DND-41 (cell line): ENCODE results near the gene IL1RL1.

ENCODE experiments used
- ATAC-seq: fragments of 200-7000 bp; cut with Tn5 transposase; 3 replicates; pipeline ENCODE4 v1.9.1; 2021; ENCODE audit warnings: low read depth; ENCODE audit not compliant: insufficient read depth
- DNase-seq: peaks from one replicate; pipeline ENCODE4 v3.0.0-alpha.2; 2020
- H2AFZ ChIP-seq: 2 replicates; pipeline ENCODE4 v1.6.0; 2012; ENCODE audit warnings: low read depth, low read length
- H3K27ac ChIP-seq: 2 replicates; pipeline ENCODE4 v1.5.1; 2012; ENCODE audit warnings: low read length, inconsistent platforms
- H3K27me3 ChIP-seq: fragments of 200-600 bp; sonication (generic); 2 replicates; pipeline ENCODE4 v1.6.0; 2012; ENCODE audit warnings: low read length, mild to moderate bottlenecking, inconsistent platforms; ENCODE audit not compliant: insufficient read depth, poor library complexity
- H3K36me3 ChIP-seq: 2 replicates; pipeline ENCODE4 v1.5.1; 2012; ENCODE audit warnings: low read length, inconsistent platforms; ENCODE audit not compliant: insufficient read depth
- H3K4me1 ChIP-seq: 2 replicates; pipeline ENCODE4 v1.5.1; 2012; ENCODE audit warnings: mild to moderate bottlenecking, low read length; ENCODE audit not compliant: insufficient read depth
- H3K4me2 ChIP-seq: 2 replicates; pipeline ENCODE4 v1.6.0; 2012; ENCODE audit warnings: mild to moderate bottlenecking, moderate library complexity, low read length, inconsistent platforms; ENCODE audit not compliant: insufficient read depth
- H3K4me3 ChIP-seq, 2 experiments: fragments of 200-600 bp in 1 of 2; shearing (Covaris generic) in 1 of 2; 2 replicates each; pipeline ENCODE4 v1.5.1; 2012 to 2016; ENCODE audit warnings: inconsistent platforms in 2 of 2, low read length in 2 of 2, mild to moderate bottlenecking in 2 of 2, low read depth in 1 of 2, moderate library complexity in 1 of 2
- H3K79me2 ChIP-seq: 2 replicates; pipeline ENCODE4 v1.6.0; 2012; ENCODE audit warnings: low read length, inconsistent platforms; ENCODE audit not compliant: insufficient read depth
- H3K9ac ChIP-seq: 2 replicates; pipeline ENCODE4 v1.6.0; 2012; ENCODE audit warnings: low read depth, mild to moderate bottlenecking, inconsistent platforms, low read length, moderate library complexity
- H3K9me3 ChIP-seq: 2 replicates; pipeline ENCODE4 v1.5.1; 2012; ENCODE audit warnings: low read length, moderate library complexity, mild to moderate bottlenecking, inconsistent platforms; ENCODE audit not compliant: insufficient read depth, severe bottlenecking
- H4K20me1 ChIP-seq: 2 replicates; pipeline ENCODE4 v1.6.0; 2012; ENCODE audit warnings: low read length; ENCODE audit not compliant: insufficient read depth
- CTCF ChIP-seq: IDR thresholded peaks from 2 replicates; pipeline ENCODE4 v1.5.1; 2012; ENCODE audit warnings: borderline replicate concordance, low read length, moderate library complexity, mild to moderate bottlenecking; ENCODE audit not compliant: poor library complexity, severe bottlenecking; ENCODE audit errors: extremely low read depth
- EZH2 ChIP-seq: IDR thresholded peaks from 3 replicates; pipeline ENCODE4 v1.6.1; 2012; ENCODE audit warnings: borderline replicate concordance, low read depth, mild to moderate bottlenecking, moderate library complexity, low read length, inconsistent platforms; ENCODE audit not compliant: severe bottlenecking

Gene IL1RL1

DNA sequence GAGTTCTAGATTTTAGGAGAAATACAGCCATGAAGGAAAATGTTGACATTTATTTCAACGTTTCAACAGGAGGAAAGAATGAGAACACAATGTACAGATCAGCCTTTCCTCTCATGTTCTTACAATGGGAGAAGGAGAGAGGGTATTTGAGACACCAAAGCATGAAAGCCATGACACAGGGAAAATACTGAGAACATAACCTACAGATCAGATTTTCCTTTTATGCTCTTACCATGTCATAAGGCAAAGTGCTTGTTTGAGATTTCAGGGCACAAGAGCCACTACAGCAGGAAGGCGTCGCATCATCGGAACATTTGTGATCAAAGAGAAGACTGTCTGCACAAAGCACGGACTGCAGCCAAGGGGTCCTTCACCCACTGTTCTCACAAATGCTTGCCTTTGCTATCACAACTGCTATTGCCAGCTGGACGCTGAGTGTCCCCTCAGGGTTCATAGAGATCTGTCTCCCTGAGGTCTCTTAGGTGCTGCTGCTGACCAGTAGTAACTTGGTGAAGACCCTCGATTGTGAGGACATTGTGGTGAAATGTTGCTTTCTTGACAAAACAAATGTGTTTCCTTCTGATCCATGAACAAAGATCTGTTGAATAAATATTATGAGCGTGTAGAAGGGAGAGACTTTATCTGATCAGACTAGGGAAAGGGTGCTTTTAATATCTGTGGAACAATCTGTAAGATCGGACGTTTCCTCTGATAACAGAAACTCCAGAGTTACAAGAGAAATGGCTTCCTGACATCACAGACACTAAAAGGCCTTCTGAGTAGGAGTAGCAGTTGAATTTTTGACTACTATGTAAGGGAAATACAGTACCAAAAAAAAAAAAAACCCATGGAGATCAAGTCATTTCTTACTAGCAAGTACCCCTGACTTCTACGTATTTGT, 6.4 kb upstream of the IL1RL1 start:
- TF ChIP-seq EZH2, result no peak
- TF ChIP-seq CTCF, result no peak
- Histone ChIP-seq H3K9ac (no peak overlapping the region), H3K27ac (no peak overlapping the region), H3K79me2 (no peaks in the 10 kb centered on the region), H3K9me3 (no peaks in the 10 kb centered on the region), H3K27me3 (peaks cover 5% of the 10 kb centered on the region), H3K4me3 (no peak overlapping the region), H3K36me3 (no peaks in the 10 kb centered on the region), H4K20me1 (no peaks in the 10 kb centered on the region), H3K4me1 (no peaks in the 10 kb centered on the region), H3K4me2 (no peak overlapping the region), H2AFZ (no peak overlapping the region)
- ATAC-seq (no peak), DNase-seq (no peak)

DNA sequence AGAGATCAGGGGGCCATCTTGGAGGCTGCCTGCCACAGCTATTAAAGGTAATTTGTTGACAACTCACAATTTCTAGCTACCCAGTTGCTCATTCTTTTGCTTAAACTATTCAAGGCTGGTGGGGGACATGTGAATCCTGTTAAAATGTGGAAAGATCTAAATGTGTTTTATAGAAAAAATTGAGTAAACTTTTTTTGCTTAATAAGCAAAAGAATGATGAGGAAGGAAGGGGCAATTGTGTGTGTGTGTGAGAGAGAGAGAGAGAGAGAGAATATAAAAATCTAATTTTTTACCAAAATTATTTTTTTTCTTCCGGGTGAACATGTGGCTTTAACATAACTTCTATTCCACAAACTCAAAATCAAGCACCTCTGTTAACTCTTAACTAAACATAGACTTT, 5.2 kb upstream of the IL1RL1 start:
- H3K9me3 ChIP-seq, result no peaks in the 10 kb centered on the region
- ATAC-seq (no peak), DNase-seq (no peak)
- H3K9ac ChIP-seq, result no peak overlapping the region
- no peak overlapping the region for H2AFZ ChIP-seq
- H3K4me3 ChIP-seq, result no peak overlapping the region
- H3K79me2 ChIP-seq, result no peaks in the 10 kb centered on the region
- no peak overlapping the region for H3K4me2 ChIP-seq
- peaks cover 5% of the 10 kb centered on the region for H3K27me3 ChIP-seq
- H3K36me3 ChIP-seq, result no peaks in the 10 kb centered on the region
- H3K27ac ChIP-seq, result no peak overlapping the region
- H4K20me1 ChIP-seq, result no peaks in the 10 kb centered on the region
- no peaks in the 10 kb centered on the region for H3K4me1 ChIP-seq
- TF ChIP-seq EZH2, result no peak
- TF ChIP-seq CTCF, result no peak

GRCh38 chr2:102313025-102313424, 1.7 kb downstream of the IL1RL1 start:
- ATAC-seq (no peak), DNase-seq (no peak)
- Histone ChIP-seq H3K9ac (no peak overlapping the region), H2AFZ (no peak overlapping the region), H3K36me3 (no peaks in the 10 kb centered on the region), H3K4me2 (no peak overlapping the region), H3K27ac (no peak overlapping the region), H3K9me3 (no peaks in the 10 kb centered on the region), H4K20me1 (no peaks in the 10 kb centered on the region), H3K4me1 (no peaks in the 10 kb centered on the region), H3K27me3 (no peaks in the 10 kb centered on the region), H3K79me2 (no peaks in the 10 kb centered on the region), H3K4me3 (no peak overlapping the region)
- TF ChIP-seq CTCF, result no peak
- no peak for TF ChIP-seq EZH2
